Panc1 (cell line): ENCODE measurements around the gene DYRK3. TPM values are rescaled to one million over a fixed set of nuclear protein-coding genes. Genes with fewer than 3 reads are reported as not detected.

Experiments
- ATAC-seq: fragments of 200-7000 bp; cut with Tn5 transposase; 2 replicates; pipeline ENCODE4 v1.9.1; 2020; ENCODE audit warnings: mild to moderate bottlenecking, moderate library complexity
- BruUV-seq: library from RNA; stranded (reverse); fragments of 400-500 nt; replicated peaks from 2 replicates; lab custom pipeline; 2021; lab: Mats Ljungman, UMichigan
- CTCF ChIA-PET: fragments of 300-600 bp; sonication (Branson Sonifier 250); formaldehyde crosslinking; loops from one replicate; lab custom pipeline; 2022; ENCODE audit warnings: antibody characterized with exemption; lab: Charles Lee
- POLR2A ChIA-PET: fragments of 300-600 bp; sonication (Branson Sonifier 250); formaldehyde crosslinking; loops from one replicate; lab custom pipeline; 2022; ENCODE audit warnings: antibody characterized with exemption; lab: Charles Lee
- DNase-seq: peaks from one replicate; pipeline ENCODE4 v3.0.0-alpha.2; 2010; ENCODE audit warnings: low read depth, low spot score
- H3K27ac ChIP-seq: 2 replicates; pipeline ENCODE4 v1.5.1; 2011; ENCODE audit warnings: mild to moderate bottlenecking, low read length, inconsistent platforms
- H3K27me3 ChIP-seq: fragments of 200-500 bp; sonication (Bioruptor generic); 2 replicates; pipeline ENCODE4 v1.6.0; 2014; ENCODE audit warnings: low read length, inconsistent platforms; ENCODE audit not compliant: control insufficient read depth, insufficient read depth
- H3K36me3 ChIP-seq: fragments of 200-500 bp; sonication (Bioruptor generic); 2 replicates; pipeline ENCODE4 v1.5.1; 2014; ENCODE audit warnings: inconsistent platforms, mild to moderate bottlenecking, low read length, moderate library complexity; ENCODE audit not compliant: control insufficient read depth, insufficient read depth
- H3K4me1 ChIP-seq: 2 replicates; pipeline ENCODE4 v1.5.1; 2011; ENCODE audit warnings: inconsistent platforms, mild to moderate bottlenecking, low read length, moderate library complexity; ENCODE audit not compliant: control insufficient read depth, insufficient read depth
- H3K4me3 ChIP-seq, 2 experiments: 2 replicates each; pipeline ENCODE4 v1.5.1; 2011 to 2012; ENCODE audit warnings: low read depth in 2 of 2, low read length in 2 of 2, mild to moderate bottlenecking in 2 of 2, inconsistent platforms in 1 of 2, moderate library complexity in 1 of 2
- H3K9me3 ChIP-seq: fragments of 200-500 bp; sonication (Bioruptor generic); 2 replicates; pipeline ENCODE4 v1.5.1; 2014; ENCODE audit warnings: low read depth, mild to moderate bottlenecking, inconsistent platforms, low read length, moderate library complexity; ENCODE audit not compliant: control insufficient read depth, insufficient read depth
- POLR2AphosphoS5 ChIP-seq: IDR thresholded peaks from 2 replicates; pipeline ENCODE4 v1.6.1; 2012; ENCODE audit warnings: mild to moderate bottlenecking, low read depth, low read length, moderate library complexity
- SIN3A ChIP-seq: IDR thresholded peaks from 2 replicates; pipeline ENCODE4 v1.6.1; 2012; ENCODE audit warnings: low read depth, mild to moderate bottlenecking, low read length, moderate library complexity, borderline replicate concordance; ENCODE audit not compliant: insufficient read depth
- TCF7L2 ChIP-seq: IDR thresholded peaks from 2 replicates; pipeline ENCODE4 v1.6.1; 2011; ENCODE audit warnings: mild to moderate bottlenecking, low read depth, low read length, inconsistent platforms
- in situ Hi-C: cut with HindIII; loops from 2 replicates; pipeline ENCODE4 v1.10.0; 2016; ENCODE audit warnings: low sequenced_read_pairs, low pct_unique_long_range_greater_than_20kb
- intact Hi-C: fragments of 100-400 bp; cut with micrococcal nuclease; formaldehyde crosslinking; loops from one replicate; pipeline ENCODE4 v1.10.0; 2022; ENCODE audit not compliant: unreplicated experiment
- total RNA-seq: library from RNA; stranded (reverse); gene quantifications from one replicate; pipeline ENCODE4 v1.2.1, GENCODE V29; 2021; ENCODE audit not compliant: unreplicated experiment
- TF ChIP-seq, protein P1 (sequence below): fragments of 450-650 bp; IDR thresholded peaks from 2 replicates; pipeline ENCODE4 v1.5.1; 2017; ENCODE audit warnings: mild to moderate bottlenecking
- TF ChIP-seq, protein P2 (sequence below), 2 experiments: IDR thresholded peaks; 2 replicates each; pipeline ENCODE4 v1.6.1; 2011 to 2012; ENCODE audit warnings: low read depth in 2 of 2, control low read depth in 1 of 2, low read length in 1 of 2, mild to moderate bottlenecking in 1 of 2, moderate library complexity in 1 of 2; ENCODE audit not compliant: insufficient read depth in 1 of 2

DYRK3 gene
- total RNA-seq, 1 experiment from 2014 or later, result 12.0 TPM

DNA sequence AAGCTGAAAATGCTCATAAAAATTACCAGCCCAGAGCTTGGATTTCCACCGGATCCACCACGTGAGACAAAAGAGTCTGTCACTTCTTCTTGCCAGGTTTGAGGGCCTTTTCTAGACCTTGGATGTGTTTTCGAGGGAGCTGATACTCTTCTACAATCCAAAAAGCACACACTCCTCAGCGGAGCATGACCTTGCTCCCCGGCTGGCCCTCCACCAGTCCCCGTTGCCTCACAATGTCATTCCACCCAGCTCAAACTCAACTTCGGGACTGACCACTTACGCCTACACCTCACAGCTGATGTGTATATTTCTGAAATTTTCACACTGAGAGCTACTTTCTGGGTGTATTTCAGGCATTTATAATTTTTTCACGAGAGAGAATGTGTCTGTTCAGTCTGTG is 43.6 kb upstream of the DYRK3 start:
- ChIA-PET POLR2A (no interaction called here), CTCF (no interaction called here)
- in situ Hi-C loops, result no loop called here
- Histone ChIP-seq H3K9me3 (no peaks in the 10 kb centered on the region), H3K27me3 (no peaks in the 10 kb centered on the region), H3K36me3 (peaks cover 2% of the 10 kb centered on the region; the same call in 1 of the 2 replicates), H3K27ac (no peak overlapping the region), H3K4me3 (no peak overlapping the region), H3K4me1 (no peaks in the 10 kb centered on the region)
- DNase-seq (no peak), ATAC-seq (no peak)
- no peak for TF ChIP-seq POLR2AphosphoS5
- TF ChIP-seq, protein P1, sequence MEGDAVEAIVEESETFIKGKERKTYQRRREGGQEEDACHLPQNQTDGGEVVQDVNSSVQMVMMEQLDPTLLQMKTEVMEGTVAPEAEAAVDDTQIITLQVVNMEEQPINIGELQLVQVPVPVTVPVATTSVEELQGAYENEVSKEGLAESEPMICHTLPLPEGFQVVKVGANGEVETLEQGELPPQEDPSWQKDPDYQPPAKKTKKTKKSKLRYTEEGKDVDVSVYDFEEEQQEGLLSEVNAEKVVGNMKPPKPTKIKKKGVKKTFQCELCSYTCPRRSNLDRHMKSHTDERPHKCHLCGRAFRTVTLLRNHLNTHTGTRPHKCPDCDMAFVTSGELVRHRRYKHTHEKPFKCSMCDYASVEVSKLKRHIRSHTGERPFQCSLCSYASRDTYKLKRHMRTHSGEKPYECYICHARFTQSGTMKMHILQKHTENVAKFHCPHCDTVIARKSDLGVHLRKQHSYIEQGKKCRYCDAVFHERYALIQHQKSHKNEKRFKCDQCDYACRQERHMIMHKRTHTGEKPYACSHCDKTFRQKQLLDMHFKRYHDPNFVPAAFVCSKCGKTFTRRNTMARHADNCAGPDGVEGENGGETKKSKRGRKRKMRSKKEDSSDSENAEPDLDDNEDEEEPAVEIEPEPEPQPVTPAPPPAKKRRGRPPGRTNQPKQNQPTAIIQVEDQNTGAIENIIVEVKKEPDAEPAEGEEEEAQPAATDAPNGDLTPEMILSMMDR, result no peak
- TF ChIP-seq SIN3A, result no peak
- TF ChIP-seq TCF7L2, result no peak
- TF ChIP-seq, protein P2, sequence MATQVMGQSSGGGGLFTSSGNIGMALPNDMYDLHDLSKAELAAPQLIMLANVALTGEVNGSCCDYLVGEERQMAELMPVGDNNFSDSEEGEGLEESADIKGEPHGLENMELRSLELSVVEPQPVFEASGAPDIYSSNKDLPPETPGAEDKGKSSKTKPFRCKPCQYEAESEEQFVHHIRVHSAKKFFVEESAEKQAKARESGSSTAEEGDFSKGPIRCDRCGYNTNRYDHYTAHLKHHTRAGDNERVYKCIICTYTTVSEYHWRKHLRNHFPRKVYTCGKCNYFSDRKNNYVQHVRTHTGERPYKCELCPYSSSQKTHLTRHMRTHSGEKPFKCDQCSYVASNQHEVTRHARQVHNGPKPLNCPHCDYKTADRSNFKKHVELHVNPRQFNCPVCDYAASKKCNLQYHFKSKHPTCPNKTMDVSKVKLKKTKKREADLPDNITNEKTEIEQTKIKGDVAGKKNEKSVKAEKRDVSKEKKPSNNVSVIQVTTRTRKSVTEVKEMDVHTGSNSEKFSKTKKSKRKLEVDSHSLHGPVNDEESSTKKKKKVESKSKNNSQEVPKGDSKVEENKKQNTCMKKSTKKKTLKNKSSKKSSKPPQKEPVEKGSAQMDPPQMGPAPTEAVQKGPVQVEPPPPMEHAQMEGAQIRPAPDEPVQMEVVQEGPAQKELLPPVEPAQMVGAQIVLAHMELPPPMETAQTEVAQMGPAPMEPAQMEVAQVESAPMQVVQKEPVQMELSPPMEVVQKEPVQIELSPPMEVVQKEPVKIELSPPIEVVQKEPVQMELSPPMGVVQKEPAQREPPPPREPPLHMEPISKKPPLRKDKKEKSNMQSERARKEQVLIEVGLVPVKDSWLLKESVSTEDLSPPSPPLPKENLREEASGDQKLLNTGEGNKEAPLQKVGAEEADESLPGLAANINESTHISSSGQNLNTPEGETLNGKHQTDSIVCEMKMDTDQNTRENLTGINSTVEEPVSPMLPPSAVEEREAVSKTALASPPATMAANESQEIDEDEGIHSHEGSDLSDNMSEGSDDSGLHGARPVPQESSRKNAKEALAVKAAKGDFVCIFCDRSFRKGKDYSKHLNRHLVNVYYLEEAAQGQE (IDR thresholded peaks at IDR 0.05; ENCODE audit: insufficient read depth in 1 of 2, low read depth in 2 of 2, low read length in 1 of 2), result no peak
- intact Hi-C loops, result no loop called here
- BruUV-seq, result no TSS peak

DNA sequence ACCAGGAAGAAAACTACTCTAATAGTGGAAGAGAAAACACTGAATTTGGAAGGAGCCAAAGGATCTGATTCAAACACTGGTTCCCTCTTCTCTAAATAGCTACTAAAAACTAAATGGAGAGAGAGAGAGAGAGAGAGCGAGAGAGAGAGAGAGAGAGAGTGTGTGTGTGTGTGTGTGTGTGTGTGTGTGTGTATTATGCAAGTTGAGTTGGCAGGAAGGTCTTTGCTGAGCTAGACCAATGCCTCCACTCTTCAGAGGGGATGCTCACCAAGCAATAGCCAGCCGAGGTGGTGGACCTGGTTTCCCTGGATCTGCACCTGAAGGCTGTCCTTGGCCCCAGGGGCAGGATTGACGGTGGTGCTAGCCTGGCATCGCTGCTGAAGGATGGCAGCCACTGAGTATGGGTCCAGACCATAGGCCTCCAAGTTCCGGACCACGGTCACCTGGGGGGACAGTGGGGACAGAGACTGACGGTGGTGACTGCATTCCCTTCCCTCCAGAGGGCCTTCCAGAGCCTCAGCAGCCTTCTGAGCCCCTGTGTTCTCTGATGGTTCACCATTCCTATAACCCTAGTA is 41.9 kb upstream of the DYRK3 start:
- H3K9me3 ChIP-seq, result no peaks in the 10 kb centered on the region
- intact Hi-C loops, result no loop called here
- no peaks in the 10 kb centered on the region for H3K27me3 ChIP-seq
- TF ChIP-seq SIN3A (no peak), TCF7L2 (no peak), POLR2AphosphoS5 (no peak)
- TF ChIP-seq, protein P2 (IDR thresholded peaks at IDR 0.05; ENCODE audit: insufficient read depth in 1 of 2, low read depth in 2 of 2, low read length in 1 of 2), result no peak
- TF ChIP-seq, protein P1, result no peak
- peaks cover 2% of the 10 kb centered on the region; the same call in 1 of the 2 replicates for H3K36me3 ChIP-seq
- ATAC-seq (no peak), DNase-seq (no peak)
- in situ Hi-C loops, result no loop called here
- no peak overlapping the region for H3K4me3 ChIP-seq
- H3K27ac ChIP-seq, result no peak overlapping the region
- ChIA-PET POLR2A (no interaction called here), CTCF (no interaction called here)
- no peaks in the 10 kb centered on the region for H3K4me1 ChIP-seq
- no TSS peak for BruUV-seq
